Measurements from ENCODE around the gene ATP5IF1.

Gene ATP5IF1

DNA sequence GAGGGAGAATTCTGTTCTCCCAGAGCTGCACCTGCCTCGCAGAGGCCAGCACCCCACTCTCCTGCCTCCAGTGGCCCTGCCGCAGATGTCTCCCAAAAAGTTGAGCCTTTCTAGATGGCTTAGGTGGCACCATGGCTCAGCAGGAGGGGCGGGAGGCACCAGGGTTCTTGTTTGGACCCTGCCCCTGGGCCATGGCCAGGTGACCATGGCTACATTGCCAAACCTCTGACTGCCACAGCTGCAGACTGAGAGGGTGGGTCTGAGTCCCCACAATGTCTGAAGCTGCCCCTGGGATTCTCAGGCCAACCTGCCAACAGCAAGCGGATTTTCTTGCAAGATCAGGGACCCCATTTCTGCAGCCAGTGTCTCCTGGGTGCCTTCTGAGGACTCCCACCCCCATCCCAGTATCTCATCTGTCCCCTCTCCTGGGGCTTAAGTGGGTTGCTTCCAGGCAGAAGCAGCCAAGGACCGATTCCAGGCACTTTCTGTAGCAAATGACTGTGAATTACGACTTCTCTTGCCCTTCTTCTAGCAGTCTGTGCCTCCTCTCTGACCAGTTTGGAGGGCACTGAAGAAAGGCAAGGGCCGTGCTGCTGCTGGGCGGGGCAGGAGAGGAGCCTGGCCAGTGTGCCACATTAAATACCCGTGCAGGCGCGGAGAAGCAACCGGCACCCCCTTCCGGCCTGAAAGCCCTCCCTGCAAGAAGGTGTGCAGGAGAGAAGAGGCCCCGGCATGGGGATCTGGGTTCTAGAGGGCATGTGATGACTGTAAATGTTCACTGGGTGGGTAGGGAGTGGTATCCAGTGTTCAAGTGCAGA, 45.9 kb downstream of the ATP5IF1 start:
- Histone ChIP-seq H2AFZ (ENCODE audit: low read length) (no peak overlapping the region), H3K27me3 (replicated peaks; ENCODE audit: insufficient read depth, low read length) (no peaks in the 10 kb centered on the region), H3K9me2 (replicated peaks; ENCODE audit: insufficient read depth, low read length) (no peaks in the 10 kb centered on the region), H3K4me1 (ENCODE audit: low read length) (no peaks in the 10 kb centered on the region), H4K20me1 (ENCODE audit: insufficient read depth, low read length) (no peaks in the 10 kb centered on the region), H3K9ac (ENCODE audit: low read length) (no peak overlapping the region), H3K4me2 (ENCODE audit: low read depth, low read length) (no peak overlapping the region), H3K4me3 (ENCODE audit: low read length) (no peak overlapping the region), H3K27ac (ENCODE audit: low read length) (no peak overlapping the region), H3K79me2 (ENCODE audit: low read length) (no peaks in the 10 kb centered on the region), H3K36me3 (replicated peaks; ENCODE audit: insufficient read depth, low read length) (no peaks in the 10 kb centered on the region), H3F3A (ENCODE audit: insufficient read depth, low read length) (no peaks in the 10 kb centered on the region), H3K9me3 (replicated peaks; ENCODE audit: insufficient read depth, low read length) (no peaks in the 10 kb centered on the region)
- DNase-seq = no peak
- no peak for TF ChIP-seq EZH2 (optimal IDR thresholded peaks at IDR 0.05; ENCODE audit: low read depth, low read length)
- TF ChIP-seq, protein P1, sequence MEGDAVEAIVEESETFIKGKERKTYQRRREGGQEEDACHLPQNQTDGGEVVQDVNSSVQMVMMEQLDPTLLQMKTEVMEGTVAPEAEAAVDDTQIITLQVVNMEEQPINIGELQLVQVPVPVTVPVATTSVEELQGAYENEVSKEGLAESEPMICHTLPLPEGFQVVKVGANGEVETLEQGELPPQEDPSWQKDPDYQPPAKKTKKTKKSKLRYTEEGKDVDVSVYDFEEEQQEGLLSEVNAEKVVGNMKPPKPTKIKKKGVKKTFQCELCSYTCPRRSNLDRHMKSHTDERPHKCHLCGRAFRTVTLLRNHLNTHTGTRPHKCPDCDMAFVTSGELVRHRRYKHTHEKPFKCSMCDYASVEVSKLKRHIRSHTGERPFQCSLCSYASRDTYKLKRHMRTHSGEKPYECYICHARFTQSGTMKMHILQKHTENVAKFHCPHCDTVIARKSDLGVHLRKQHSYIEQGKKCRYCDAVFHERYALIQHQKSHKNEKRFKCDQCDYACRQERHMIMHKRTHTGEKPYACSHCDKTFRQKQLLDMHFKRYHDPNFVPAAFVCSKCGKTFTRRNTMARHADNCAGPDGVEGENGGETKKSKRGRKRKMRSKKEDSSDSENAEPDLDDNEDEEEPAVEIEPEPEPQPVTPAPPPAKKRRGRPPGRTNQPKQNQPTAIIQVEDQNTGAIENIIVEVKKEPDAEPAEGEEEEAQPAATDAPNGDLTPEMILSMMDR (IDR thresholded peaks at IDR 0.05; ENCODE audit: low read length) = no peak
- TF ChIP-seq EZH2phosphoT487 (IDR thresholded peaks at IDR 0.05; ENCODE audit: low read length) = no peak

DNA sequence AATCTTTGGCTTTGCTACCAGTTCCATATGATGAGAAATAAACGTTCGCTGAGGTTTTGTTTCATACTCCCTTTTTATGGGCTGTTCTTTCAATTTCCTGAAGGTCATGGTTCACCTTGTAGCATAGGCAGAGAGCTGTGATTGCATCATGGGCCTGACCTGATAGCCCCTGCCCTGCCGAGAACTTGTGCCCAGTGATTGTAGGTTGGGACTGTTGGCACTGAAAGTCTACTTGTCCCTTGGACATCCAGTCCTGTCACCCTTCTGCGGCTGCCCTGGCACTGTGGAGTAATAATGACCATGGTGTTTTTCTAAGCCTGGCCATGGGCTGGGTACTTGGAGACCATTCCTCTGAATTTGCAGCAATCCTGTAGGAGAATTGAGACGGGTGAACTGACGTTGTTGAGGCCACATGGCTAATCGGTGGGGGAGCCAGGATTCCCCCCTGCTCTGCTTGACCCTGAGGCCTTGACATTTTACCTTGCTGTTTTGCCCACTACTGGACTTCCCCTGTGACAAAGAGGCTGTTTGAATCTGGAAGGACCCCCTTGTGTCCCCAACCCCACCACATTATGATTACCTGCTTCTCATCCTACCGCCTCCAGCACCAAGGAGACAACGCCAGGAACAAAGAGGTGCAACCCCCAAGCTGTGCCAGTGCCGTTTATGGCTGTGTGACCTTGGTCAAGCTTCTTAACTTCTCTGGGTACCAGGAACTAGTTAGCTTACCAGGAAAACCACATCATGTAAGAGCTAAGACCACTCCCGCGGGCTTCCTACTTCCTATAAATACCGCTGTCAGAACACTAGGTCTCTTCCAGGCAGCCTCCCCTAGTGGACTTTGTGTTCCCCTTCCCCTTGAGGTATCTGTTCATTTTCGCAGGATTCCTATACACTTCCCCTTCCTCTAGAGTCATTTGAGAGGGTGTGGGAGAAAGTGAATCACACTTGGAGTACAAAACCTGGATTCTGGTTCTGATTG, 46.8 kb downstream of the ATP5IF1 start:
- Histone ChIP-seq H3K79me2 (ENCODE audit: low read length) (no peaks in the 10 kb centered on the region), H3K4me2 (ENCODE audit: low read depth, low read length) (no peak overlapping the region), H3K4me1 (ENCODE audit: low read length) (no peaks in the 10 kb centered on the region), H4K20me1 (ENCODE audit: insufficient read depth, low read length) (no peaks in the 10 kb centered on the region), H3K27me3 (replicated peaks; ENCODE audit: insufficient read depth, low read length) (no peaks in the 10 kb centered on the region), H3K9me3 (replicated peaks; ENCODE audit: insufficient read depth, low read length) (no peaks in the 10 kb centered on the region), H2AFZ (ENCODE audit: low read length) (no peak overlapping the region), H3F3A (ENCODE audit: insufficient read depth, low read length) (no peaks in the 10 kb centered on the region), H3K4me3 (ENCODE audit: low read length) (no peak overlapping the region), H3K36me3 (replicated peaks; ENCODE audit: insufficient read depth, low read length) (no peaks in the 10 kb centered on the region), H3K9ac (ENCODE audit: low read length) (no peak overlapping the region), H3K9me2 (replicated peaks; ENCODE audit: insufficient read depth, low read length) (no peaks in the 10 kb centered on the region), H3K27ac (ENCODE audit: low read length) (no peak overlapping the region)
- no peak for TF ChIP-seq EZH2 (optimal IDR thresholded peaks at IDR 0.05; ENCODE audit: low read depth, low read length)
- no peak for TF ChIP-seq EZH2phosphoT487 (IDR thresholded peaks at IDR 0.05; ENCODE audit: low read length)
- TF ChIP-seq, protein P1 (IDR thresholded peaks at IDR 0.05; ENCODE audit: low read length) = no peak
- DNase-seq = no peak

DNA sequence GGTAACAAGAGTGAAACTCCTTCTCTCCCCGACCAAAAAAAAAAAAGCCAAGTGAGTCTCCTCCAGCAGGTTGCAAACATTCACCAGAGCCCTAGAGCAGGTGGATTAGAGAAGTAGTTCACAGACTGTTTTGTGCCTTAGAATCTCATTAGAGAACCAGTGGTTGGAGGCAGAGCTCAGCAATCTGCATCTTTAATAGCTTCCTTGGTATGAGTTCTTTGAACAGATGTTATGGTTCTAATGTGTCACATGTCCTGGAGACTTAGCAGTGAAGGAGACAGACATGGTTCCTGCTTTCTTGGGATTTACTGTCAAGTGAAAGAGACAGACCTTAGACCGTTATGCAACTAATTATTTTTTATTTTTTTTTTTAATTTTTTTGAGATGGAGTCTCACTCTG, 50.2 kb downstream of the ATP5IF1 start:
- Histone ChIP-seq H3K4me2 (ENCODE audit: low read depth, low read length) (no peak overlapping the region), H3K4me1 (ENCODE audit: low read length) (no peaks in the 10 kb centered on the region), H2AFZ (ENCODE audit: low read length) (no peak overlapping the region), H3K36me3 (replicated peaks; ENCODE audit: insufficient read depth, low read length) (no peaks in the 10 kb centered on the region), H3K9me2 (replicated peaks; ENCODE audit: insufficient read depth, low read length) (no peaks in the 10 kb centered on the region), H3K27ac (ENCODE audit: low read length) (no peak overlapping the region), H4K20me1 (ENCODE audit: insufficient read depth, low read length) (no peaks in the 10 kb centered on the region), H3K9ac (ENCODE audit: low read length) (no peak overlapping the region), H3F3A (ENCODE audit: insufficient read depth, low read length) (no peaks in the 10 kb centered on the region), H3K9me3 (replicated peaks; ENCODE audit: insufficient read depth, low read length) (no peaks in the 10 kb centered on the region), H3K4me3 (ENCODE audit: low read length) (no peak overlapping the region), H3K79me2 (ENCODE audit: low read length) (no peaks in the 10 kb centered on the region), H3K27me3 (replicated peaks; ENCODE audit: insufficient read depth, low read length) (no peaks in the 10 kb centered on the region)
- no peak for DNase-seq
- TF ChIP-seq EZH2phosphoT487 (IDR thresholded peaks at IDR 0.05; ENCODE audit: low read length) = no peak
- TF ChIP-seq EZH2 (optimal IDR thresholded peaks at IDR 0.05; ENCODE audit: low read depth, low read length) = no peak
- TF ChIP-seq, protein P1 (IDR thresholded peaks at IDR 0.05; ENCODE audit: low read length) = no peak
